Endothelial cell of umbilical vein (primary cell): ENCODE measurements around the gene ULK4.

Source experiments
- FOS ChIP-seq: IDR thresholded peaks from 2 replicates; pipeline ENCODE4 v1.6.1; 2011; ENCODE audit warnings: mild to moderate bottlenecking, low read length, moderate library complexity, borderline replicate concordance; ENCODE audit not compliant: insufficient read depth
- MYC ChIP-seq: IDR thresholded peaks from one replicate; pipeline ENCODE4 v1.6.1; 2011; ENCODE audit warnings: mild to moderate bottlenecking, low read depth, low read length
- POLR2A ChIP-seq: IDR thresholded peaks from 2 replicates; pipeline ENCODE4 v1.6.1; 2012; ENCODE audit warnings: low read depth, mild to moderate bottlenecking, control low read depth, low read length
- POLR2AphosphoS5 ChIP-seq: IDR thresholded peaks from 2 replicates; pipeline ENCODE4 v1.6.1; 2012; ENCODE audit warnings: low read depth, mild to moderate bottlenecking, control low read depth, low read length, moderate library complexity; ENCODE audit not compliant: insufficient read depth
- TF ChIP-seq, protein P1 (sequence below), 2 donors: IDR thresholded peaks; 1 replicate in 1 of 2; 2 replicates in 1 of 2; pipeline ENCODE4 v1.5.1; 2011; ENCODE audit warnings: low read length in 2 of 2, mild to moderate bottlenecking in 2 of 2, moderate library complexity in 2 of 2, control low read depth in 1 of 2, inconsistent platforms in 1 of 2, low read depth in 1 of 2; ENCODE audit not compliant: insufficient read depth in 1 of 2; ENCODE audit errors: extremely low read depth in 1 of 2

DNA sequence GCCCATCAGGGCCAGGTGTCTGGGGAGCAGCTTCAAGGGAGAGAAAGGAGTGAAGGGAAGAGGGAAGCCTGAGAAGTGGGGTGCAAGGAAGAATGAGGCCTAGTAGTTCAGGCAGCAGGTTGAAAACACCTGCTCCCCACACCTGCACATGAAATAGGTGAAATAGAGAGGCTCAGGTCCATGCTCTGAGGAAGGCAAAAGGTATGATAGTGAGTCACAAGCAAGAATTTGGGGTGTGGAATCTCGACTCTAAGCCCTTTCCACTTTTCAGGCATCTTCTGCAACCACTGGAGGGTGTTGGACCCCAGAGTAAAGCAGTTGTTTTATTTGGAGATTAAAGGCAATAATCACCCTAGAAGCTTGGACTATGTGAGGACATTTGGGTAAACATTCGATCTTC lies 605.1 kb downstream of the ULK4 start:
- TF ChIP-seq, protein P1, sequence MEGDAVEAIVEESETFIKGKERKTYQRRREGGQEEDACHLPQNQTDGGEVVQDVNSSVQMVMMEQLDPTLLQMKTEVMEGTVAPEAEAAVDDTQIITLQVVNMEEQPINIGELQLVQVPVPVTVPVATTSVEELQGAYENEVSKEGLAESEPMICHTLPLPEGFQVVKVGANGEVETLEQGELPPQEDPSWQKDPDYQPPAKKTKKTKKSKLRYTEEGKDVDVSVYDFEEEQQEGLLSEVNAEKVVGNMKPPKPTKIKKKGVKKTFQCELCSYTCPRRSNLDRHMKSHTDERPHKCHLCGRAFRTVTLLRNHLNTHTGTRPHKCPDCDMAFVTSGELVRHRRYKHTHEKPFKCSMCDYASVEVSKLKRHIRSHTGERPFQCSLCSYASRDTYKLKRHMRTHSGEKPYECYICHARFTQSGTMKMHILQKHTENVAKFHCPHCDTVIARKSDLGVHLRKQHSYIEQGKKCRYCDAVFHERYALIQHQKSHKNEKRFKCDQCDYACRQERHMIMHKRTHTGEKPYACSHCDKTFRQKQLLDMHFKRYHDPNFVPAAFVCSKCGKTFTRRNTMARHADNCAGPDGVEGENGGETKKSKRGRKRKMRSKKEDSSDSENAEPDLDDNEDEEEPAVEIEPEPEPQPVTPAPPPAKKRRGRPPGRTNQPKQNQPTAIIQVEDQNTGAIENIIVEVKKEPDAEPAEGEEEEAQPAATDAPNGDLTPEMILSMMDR (IDR thresholded peaks at IDR 0.05; ENCODE audit: extremely low read depth in 1 of 2, insufficient read depth in 1 of 2, low read depth in 1 of 2, low read length in 2 of 2): no peak
- no peak for TF ChIP-seq FOS
- no peak for TF ChIP-seq MYC
- TF ChIP-seq POLR2AphosphoS5: no peak
- TF ChIP-seq POLR2A: no peak
